ENCODE results near the gene CLEC4M.

- TF ChIP-seq POLR2AphosphoS5 (IDR thresholded peaks at IDR 0.05; ENCODE audit: low read depth, low read length) (no peak), TAF1 (IDR thresholded peaks at IDR 0.05; ENCODE audit: borderline replicate concordance, insufficient read depth, low read length) (no peak)
Measured at GRCh38 chr19:7732045-7732444, 31.0 kb upstream of the CLEC4M start, which contains the start of gene CLEC4G.
